ENCODE data around the gene ZNF879.

Gene ZNF879

GRCh38 chr5:178984145-178985072, 39.2 kb upstream of the ZNF879 start:
- TF ChIP-seq EZH2phosphoT487 (IDR thresholded peaks at IDR 0.05; ENCODE audit: low read depth): no peak

GRCh38 chr5:178986326-178986960, 37.2 kb upstream of the ZNF879 start:
- no peak overlapping the region for H3K9ac ChIP-seq (ENCODE audit: low read length)
- TF ChIP-seq EZH2phosphoT487 (IDR thresholded peaks at IDR 0.05; ENCODE audit: low read depth) (no peak), CTCF (IDR thresholded peaks at IDR 0.05; ENCODE audit: low read depth, low read length) (no peak)
- H3K27ac ChIP-seq (ENCODE audit: low read length): no peak overlapping the region
- H3K4me3 ChIP-seq (ENCODE audit: low read length): no peak overlapping the region
- no peak overlapping the region for H3K4me2 ChIP-seq (ENCODE audit: low read length)
- no peaks in the 10 kb centered on the region for H4K20me1 ChIP-seq (ENCODE audit: insufficient read depth, low read length)
- no peak overlapping the region for H2AFZ ChIP-seq (ENCODE audit: low read depth, low read length)
- no peaks in the 10 kb centered on the region for H3K27me3 ChIP-seq (ENCODE audit: low read depth, low read length)
- H3K36me3 ChIP-seq (replicated peaks; ENCODE audit: low read depth, low read length): no peaks in the 10 kb centered on the region
- no peaks in the 10 kb centered on the region for H3K79me2 ChIP-seq (ENCODE audit: low read length)
- H3K9me3 ChIP-seq (ENCODE audit: insufficient read depth, low read length): no peaks in the 10 kb centered on the region
- no peaks in the 10 kb centered on the region for H3K4me1 ChIP-seq (ENCODE audit: low read length)

More at GRCh38 chr5:178984145-178985072, 39.2 kb upstream of the ZNF879 start:
- no peak overlapping the region for H3K4me3 ChIP-seq (ENCODE audit: low read length)
- no peaks in the 10 kb centered on the region for H3K4me1 ChIP-seq (ENCODE audit: low read length)
- no peak overlapping the region for H3K27ac ChIP-seq (ENCODE audit: low read length)
- no peak overlapping the region for H3K4me2 ChIP-seq (ENCODE audit: low read length)
- H2AFZ ChIP-seq (ENCODE audit: low read depth, low read length): no peak overlapping the region
- H3K9ac ChIP-seq (ENCODE audit: low read length): no peak overlapping the region
- no peaks in the 10 kb centered on the region for H4K20me1 ChIP-seq (ENCODE audit: insufficient read depth, low read length)
- H3K79me2 ChIP-seq (ENCODE audit: low read length): no peaks in the 10 kb centered on the region
- H3K27me3 ChIP-seq (ENCODE audit: low read depth, low read length): no peaks in the 10 kb centered on the region
- no peaks in the 10 kb centered on the region for H3K36me3 ChIP-seq (replicated peaks; ENCODE audit: low read depth, low read length)
- no peaks in the 10 kb centered on the region for H3K9me3 ChIP-seq (ENCODE audit: insufficient read depth, low read length)

- no peaks in the 10 kb centered on the region for H3K79me2 ChIP-seq (ENCODE audit: low read length)
- no peak for TF ChIP-seq EZH2phosphoT487 (IDR thresholded peaks at IDR 0.05; ENCODE audit: low read depth)
- no peak for TF ChIP-seq CTCF (IDR thresholded peaks at IDR 0.05; ENCODE audit: low read depth, low read length)
- H3K9ac ChIP-seq (ENCODE audit: low read length): no peak overlapping the region
- no peak overlapping the region for H3K4me3 ChIP-seq (ENCODE audit: low read length)
- H3K4me1 ChIP-seq (ENCODE audit: low read length): no peaks in the 10 kb centered on the region
- no peaks in the 10 kb centered on the region; the same call in 1 of the 2 replicates for H3K9me3 ChIP-seq (ENCODE audit: insufficient read depth, low read length)
- no peak overlapping the region for H2AFZ ChIP-seq (ENCODE audit: low read depth, low read length)
- H3K27me3 ChIP-seq (ENCODE audit: low read depth, low read length): no peaks in the 10 kb centered on the region
- no peak overlapping the region for H3K27ac ChIP-seq (ENCODE audit: low read length)
- no peak overlapping the region for H3K4me2 ChIP-seq (ENCODE audit: low read length)
- no peaks in the 10 kb centered on the region for H3K36me3 ChIP-seq (replicated peaks; ENCODE audit: low read depth, low read length)
- no peaks in the 10 kb centered on the region for H4K20me1 ChIP-seq (ENCODE audit: insufficient read depth, low read length)
These were observed 35.0 kb upstream of the ZNF879 start for GRCh38 chr5:178988436-178989220.

- Histone ChIP-seq H3K4me3 (ENCODE audit: low read length) (no peak overlapping the region), H3K27me3 (ENCODE audit: low read depth, low read length) (no peaks in the 10 kb centered on the region), H2AFZ (ENCODE audit: low read depth, low read length) (no peak overlapping the region), H3K9ac (ENCODE audit: low read length) (no peak overlapping the region), H3K79me2 (ENCODE audit: low read length) (no peaks in the 10 kb centered on the region), H3K4me2 (ENCODE audit: low read length) (no peak overlapping the region), H4K20me1 (ENCODE audit: insufficient read depth, low read length) (no peaks in the 10 kb centered on the region), H3K27ac (ENCODE audit: low read length) (no peak overlapping the region), H3K36me3 (replicated peaks; ENCODE audit: low read depth, low read length) (no peaks in the 10 kb centered on the region), H3K9me3 (ENCODE audit: insufficient read depth, low read length) (no peaks in the 10 kb centered on the region; the same call in 1 of the 2 replicates), H3K4me1 (ENCODE audit: low read length) (no peaks in the 10 kb centered on the region)
- no peak for TF ChIP-seq EZH2phosphoT487 (IDR thresholded peaks at IDR 0.05; ENCODE audit: low read depth)
- TF ChIP-seq CTCF (IDR thresholded peaks at IDR 0.05; ENCODE audit: low read depth, low read length): no peak
These were observed 34.3 kb upstream of the ZNF879 start for GRCh38 chr5:178989311-178989710.

All from OCI-LY3 (cell line).